GM19438 (cell line): ENCODE measurements around the gene CHAMP1.
"Not testable (repeated sequence)": the region's sequence is repeated elsewhere in the genome, so short reads cannot be mapped to it uniquely, and the experiment has no call there.

ENCODE experiments used
- ATAC-seq: cut with Tn5 transposase; IDR thresholded peaks from one replicate; pipeline ENCODE4 v1.9.1; 2021; ENCODE audit warnings: low read depth; ENCODE audit not compliant: unreplicated experiment

CHAMP1 gene

DNA sequence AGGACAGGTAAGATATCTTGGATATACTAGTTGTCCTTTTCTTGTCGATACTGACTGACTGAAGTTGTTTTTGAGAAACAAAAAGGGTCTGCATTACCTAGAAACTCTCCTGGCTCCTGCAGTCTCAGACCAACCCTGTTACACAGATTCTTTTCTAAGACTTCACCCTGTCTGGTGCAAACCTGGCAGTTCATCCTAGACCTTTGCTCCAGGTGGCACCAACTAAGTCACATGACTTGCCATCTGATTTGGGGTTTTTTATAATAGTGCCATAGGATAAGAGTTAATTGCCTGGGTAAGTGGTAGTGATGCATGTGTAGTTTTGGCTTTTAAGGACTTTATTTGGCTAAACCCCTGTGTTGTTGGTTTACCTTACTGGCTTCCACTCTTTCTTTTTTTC is 14.3 kb downstream of the CHAMP1 start:
- ATAC-seq = no peak

DNA sequence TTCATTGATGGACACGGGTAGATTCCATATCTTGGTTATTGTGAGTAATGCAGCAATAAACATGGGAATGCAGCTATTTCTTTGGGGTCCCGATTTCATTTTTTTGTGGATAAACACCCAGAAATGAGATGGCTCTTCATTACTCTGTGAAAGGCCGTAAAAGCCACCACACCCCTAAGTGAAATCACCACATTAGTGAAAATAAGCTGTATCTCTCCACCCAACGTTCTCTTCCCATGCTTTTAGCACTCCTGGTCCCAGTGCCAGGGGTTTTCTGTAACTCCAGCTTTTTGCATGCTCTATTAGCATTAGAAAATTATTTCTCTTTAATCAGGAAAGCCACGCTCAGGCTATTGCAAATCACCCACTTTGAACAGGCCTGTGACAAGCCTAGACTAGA is 15.8 kb downstream of the CHAMP1 start:
- no peak for ATAC-seq

DNA sequence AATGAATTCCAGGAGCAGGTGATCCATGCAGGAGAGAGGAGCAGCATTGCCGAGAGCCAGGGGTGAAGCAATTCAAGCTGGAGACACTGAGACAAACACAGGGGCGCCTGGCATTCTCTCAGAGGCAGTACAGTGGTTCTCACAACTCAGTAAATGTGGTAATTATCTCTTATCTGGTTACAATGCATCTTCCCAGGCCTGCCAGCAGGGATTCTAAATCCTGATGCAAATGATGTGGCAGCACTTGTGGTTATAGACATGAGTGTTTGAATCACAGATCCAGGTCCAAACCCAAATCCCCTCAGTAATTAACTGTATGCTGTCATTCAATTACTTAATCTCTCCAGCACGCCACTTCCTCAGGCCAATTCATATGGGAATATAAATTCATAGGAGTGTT is 19.6 kb downstream of the CHAMP1 start:
- not testable (repeated sequence) for ATAC-seq

DNA sequence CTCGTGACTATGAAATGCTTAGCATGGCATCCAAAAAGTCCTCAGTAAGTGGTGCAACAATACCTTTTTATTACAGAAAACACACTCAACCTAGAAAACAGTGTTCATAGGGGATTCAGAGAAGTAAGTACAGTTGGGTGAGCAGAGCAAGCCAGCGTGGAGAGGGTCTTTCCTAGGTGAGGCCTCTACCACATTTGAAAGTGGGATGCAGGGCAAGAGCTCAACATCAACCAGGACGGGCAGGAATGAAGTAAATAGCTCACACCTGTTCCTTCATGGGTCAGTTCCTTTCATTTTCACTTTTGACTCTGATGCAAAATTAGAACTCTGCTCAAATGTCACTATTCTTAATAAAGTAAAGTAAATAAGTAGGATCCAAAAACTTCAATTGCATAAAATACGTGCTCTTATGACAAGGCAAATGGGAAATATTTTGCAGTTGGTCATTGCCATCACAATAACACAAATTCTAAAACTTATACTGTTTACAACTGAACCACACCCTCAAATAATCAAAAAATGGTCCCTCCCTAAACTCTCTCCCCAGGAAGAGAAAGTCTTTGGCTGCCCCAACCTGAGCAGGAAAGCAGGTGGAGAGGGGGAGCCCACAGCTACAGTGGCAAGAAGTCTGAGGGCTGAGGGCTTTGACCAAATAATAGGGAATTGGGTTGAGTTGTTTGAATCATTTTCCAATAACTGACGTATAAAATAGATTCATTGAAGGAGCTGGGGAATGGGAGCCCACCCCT is 20.2 kb downstream of the CHAMP1 start:
- ATAC-seq = no peak

DNA sequence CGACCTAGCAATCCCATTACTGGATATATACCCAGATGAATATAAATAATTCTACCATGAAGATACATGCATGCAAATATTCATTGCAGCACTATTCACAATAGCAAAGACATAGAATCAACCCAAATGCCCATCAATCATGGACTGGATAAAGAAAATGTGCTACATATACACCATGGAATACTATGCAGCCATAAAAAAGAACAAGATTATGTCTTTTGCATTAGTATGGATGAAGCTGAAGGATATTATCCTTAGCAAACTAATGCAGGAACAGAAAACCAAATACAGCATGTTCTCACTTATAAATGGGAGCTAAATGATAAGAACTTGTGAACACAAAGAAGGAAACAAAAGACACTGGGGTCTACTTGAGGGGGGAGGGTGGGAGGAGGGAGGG is 22.2 kb downstream of the CHAMP1 start:
- ATAC-seq = not testable (repeated sequence)

DNA sequence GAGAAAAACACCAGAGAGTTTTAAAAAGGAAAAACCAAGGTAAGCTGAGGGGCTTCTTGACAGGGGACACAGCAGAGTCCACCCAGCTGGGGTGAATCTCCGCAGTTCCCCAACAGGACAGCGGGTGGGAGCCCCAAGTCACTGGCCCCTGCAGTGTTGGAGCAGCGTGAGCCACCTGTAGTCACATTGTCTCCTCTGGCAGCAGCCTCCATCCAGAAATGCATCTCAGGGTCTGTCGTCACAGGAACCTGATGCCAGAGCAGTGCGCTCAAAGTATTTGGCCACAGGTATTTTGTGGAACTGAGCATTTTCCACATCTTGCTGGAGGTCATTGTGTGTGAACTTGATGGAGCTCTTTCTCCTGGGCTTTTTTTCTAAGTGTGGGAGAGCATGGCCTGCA is 24.7 kb downstream of the CHAMP1 start:
- no peak for ATAC-seq

DNA sequence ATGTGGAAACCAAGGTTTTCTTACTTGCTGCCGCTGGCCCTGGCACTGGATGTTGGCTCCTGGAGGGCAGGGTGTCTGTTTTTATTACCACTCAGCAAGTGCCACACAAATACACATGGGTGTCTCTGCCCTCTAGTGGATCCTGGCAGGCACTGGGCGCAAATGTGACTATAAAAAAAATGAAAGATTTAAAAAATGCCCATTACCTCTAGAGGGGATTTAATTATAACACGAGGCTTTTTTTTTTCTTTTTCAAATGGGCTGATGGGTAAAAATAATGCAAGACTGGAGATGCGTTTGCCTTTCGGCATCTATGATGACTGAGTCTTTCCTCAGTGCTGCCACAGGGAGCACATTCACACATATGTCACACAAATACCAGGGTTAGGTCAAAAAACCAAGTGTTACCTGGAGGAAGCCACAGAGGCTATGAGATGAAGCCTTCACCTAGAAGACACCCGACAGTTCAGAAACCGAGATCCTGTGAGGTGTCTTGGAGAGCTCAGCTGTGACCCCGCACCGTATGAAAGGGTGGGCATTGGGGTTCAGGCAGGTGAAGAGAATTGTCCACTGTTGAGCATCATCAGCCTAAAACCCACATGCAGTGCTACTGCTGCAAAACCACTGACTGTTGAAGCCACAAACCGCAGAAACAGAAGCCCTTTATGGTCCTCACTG is 25.7 kb downstream of the CHAMP1 start:
- no peak for ATAC-seq

DNA sequence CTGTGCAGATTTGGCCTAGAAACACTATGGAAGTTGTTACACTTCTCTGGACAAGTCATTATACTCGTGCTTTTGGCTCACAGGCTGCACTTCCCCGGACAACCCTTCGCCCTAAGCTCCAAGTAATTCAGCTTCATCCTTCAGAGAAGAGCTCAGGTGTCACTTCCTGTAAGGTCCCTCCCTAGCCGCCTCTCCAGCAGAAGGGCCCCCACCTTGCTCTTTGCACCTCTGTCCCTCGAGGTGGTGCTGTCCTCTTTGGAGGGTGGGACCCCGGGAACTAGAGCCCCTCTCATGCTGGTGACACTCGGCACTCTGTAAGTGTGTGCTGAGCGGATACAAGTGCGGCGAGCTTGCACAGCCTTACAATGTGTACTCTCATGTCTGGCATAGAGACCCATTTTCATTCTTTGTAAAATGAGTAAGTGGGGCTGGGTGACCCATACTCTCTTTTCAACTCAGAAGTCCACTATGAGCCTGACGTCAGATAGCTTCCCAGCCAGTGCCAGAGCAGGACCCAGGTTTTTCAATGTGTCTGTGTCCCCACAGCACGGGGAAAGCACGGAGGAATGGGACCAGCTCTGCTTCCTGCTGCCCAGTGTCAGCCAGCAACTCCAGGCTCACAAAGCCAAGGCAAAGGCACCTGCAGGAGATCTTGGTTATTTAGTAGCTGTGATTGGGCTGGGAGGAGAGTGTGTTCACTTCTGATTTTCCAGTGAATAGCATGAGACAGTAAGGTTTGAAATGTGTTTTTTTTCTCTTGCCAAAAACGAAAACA is 26.9 kb downstream of the CHAMP1 start:
- no peak for ATAC-seq

DNA sequence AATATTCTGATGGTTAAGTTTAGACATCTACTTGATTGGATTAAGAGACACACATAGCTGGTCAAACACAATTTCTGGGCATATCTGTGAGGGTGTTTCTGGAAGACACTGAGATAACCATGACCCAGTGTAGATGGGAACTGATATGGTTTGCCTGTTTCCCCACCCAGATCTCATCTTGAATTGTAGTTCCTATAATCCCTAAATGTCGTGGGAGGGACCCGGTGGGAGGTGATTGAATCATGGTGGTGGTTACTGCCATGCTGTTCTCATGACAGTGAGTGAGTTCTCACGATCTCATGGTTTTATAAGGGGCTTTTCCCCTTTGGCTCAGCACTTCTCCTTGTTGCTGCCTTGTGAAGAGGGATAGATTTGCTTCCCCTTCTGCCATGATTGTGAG is 33.0 kb downstream of the CHAMP1 start:
- not testable (repeated sequence) for ATAC-seq

DNA sequence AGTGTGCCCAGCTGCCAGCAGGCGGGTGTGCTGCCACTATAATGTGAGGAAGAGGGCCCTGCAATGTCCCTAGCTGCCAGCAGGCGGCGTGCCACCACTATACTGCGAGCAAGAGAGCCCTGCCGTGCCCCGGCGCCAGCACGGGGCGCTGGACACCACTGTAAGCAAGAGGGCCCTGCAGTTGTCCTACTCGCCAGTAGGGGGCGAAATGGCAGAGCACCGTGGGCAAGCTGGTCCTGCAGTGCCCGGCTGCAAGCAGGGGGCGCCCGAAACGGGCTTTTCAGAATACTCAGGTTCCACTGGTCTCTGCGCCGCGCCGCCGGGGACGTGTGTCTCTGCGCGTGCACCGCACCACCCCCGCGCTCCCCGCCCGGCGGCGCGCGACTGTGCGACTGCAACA is 38.5 kb downstream of the CHAMP1 start:
- not testable (repeated sequence) for ATAC-seq

DNA sequence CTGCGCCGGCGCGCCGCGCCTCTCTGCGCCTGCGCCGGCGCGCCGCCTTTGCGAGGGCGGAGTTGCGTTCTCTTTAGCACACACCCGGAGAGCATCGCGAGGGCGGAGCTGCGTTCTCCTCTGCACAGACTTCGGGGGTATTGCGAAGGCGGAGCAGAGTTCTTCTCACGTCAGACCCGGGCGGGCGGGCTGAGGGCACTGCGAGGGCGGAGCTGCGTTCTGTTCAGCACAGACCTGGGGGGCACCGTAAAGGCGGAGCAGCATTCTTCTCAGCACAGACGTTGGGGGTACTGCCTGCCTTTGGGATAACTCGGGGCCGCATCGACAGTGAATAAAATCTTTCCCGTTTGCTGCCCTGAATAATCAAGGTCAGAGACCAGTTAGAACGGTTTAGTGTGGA is 39.1 kb downstream of the CHAMP1 start:
- ATAC-seq = not testable (repeated sequence)
